H9 (cell line): Measurements from ENCODE around the gene FBN1. TPM values are rescaled to one million over a fixed set of nuclear protein-coding genes. Genes with fewer than 3 reads are reported as not detected.

Experiments
- DNase-seq: peaks from one replicate; pipeline ENCODE4 v3.0.0-alpha.2; 2017
- H2AFZ ChIP-seq: one replicate; pipeline ENCODE4 v1.6.1; 2013; ENCODE audit warnings: mild to moderate bottlenecking, low read length, control low read depth, moderate library complexity
- H2AK5ac ChIP-seq: 2 replicates; pipeline ENCODE4 v1.6.1; 2013; ENCODE audit warnings: low read length, control low read depth, mixed read lengths; ENCODE audit not compliant: insufficient read length
- H2BK120ac ChIP-seq: one replicate; pipeline ENCODE4 v1.6.1; 2013; ENCODE audit warnings: low read depth, mild to moderate bottlenecking, low read length, control low read depth, inconsistent platforms; ENCODE audit not compliant: poor library complexity, severe bottlenecking
- H2BK12ac ChIP-seq: 2 replicates; pipeline ENCODE4 v1.6.1; 2013; ENCODE audit warnings: low read length, control low read depth, mixed read lengths, low read depth; ENCODE audit not compliant: insufficient read length
- H2BK15ac ChIP-seq: 2 replicates; pipeline ENCODE4 v1.6.1; 2013; ENCODE audit warnings: low read depth, low read length, control low read depth
- H2BK20ac ChIP-seq: one replicate; pipeline ENCODE4 v1.6.1; 2013; ENCODE audit warnings: low read depth, mild to moderate bottlenecking, low read length, control low read depth, inconsistent platforms; ENCODE audit not compliant: poor library complexity, severe bottlenecking
- H2BK5ac ChIP-seq: 2 replicates; pipeline ENCODE4 v1.6.1; 2013; ENCODE audit warnings: low read length, control low read depth, mixed read lengths; ENCODE audit not compliant: insufficient read length
- H3K14ac ChIP-seq: 2 replicates; pipeline ENCODE4 v1.6.1; 2013; ENCODE audit warnings: low read length, control low read depth; ENCODE audit not compliant: insufficient read depth
- H3K18ac ChIP-seq: 2 replicates; pipeline ENCODE4 v1.6.1; 2013; ENCODE audit warnings: low read depth, mild to moderate bottlenecking, mixed read lengths, low read length, control low read depth; ENCODE audit not compliant: insufficient read length
- H3K23ac ChIP-seq: 2 replicates; pipeline ENCODE4 v1.6.1; 2013; ENCODE audit warnings: low read length, control low read depth, mixed read lengths, low read depth; ENCODE audit not compliant: insufficient read length
- H3K23me2 ChIP-seq: 2 replicates; pipeline ENCODE4 v1.6.1; 2013; ENCODE audit warnings: low read depth, mild to moderate bottlenecking, mixed read lengths, low read length, control low read depth; ENCODE audit not compliant: insufficient read length, poor library complexity, severe bottlenecking
- H3K27ac ChIP-seq: 2 replicates; pipeline ENCODE4 v1.5.1; 2013; ENCODE audit warnings: low read length, control low read depth, mixed read lengths, low read depth; ENCODE audit not compliant: insufficient read length
- H3K27me3 ChIP-seq: 2 replicates; pipeline ENCODE4 v1.6.1; 2013; ENCODE audit warnings: low read length, control low read depth, inconsistent platforms; ENCODE audit not compliant: insufficient read depth
- H3K4ac ChIP-seq: 2 replicates; pipeline ENCODE4 v1.6.1; 2013; ENCODE audit warnings: low read depth, mild to moderate bottlenecking, control low read depth, inconsistent platforms, low read length, moderate library complexity
- H3K4me1 ChIP-seq: 2 replicates; pipeline ENCODE4 v1.6.1; 2013; ENCODE audit warnings: low read length, control low read depth, inconsistent platforms; ENCODE audit not compliant: insufficient read depth
- H3K4me2 ChIP-seq: 2 replicates; pipeline ENCODE4 v1.6.1; 2013; ENCODE audit warnings: low read length, control low read depth, mixed read lengths; ENCODE audit not compliant: insufficient read length, insufficient read depth
- H3K56ac ChIP-seq: 2 replicates; pipeline ENCODE4 v1.6.1; 2013; ENCODE audit warnings: low read depth, mild to moderate bottlenecking, mixed read lengths, low read length, control low read depth; ENCODE audit not compliant: insufficient read length
- H3K79me1 ChIP-seq: 2 replicates; pipeline ENCODE4 v1.6.1; 2013; ENCODE audit warnings: low read depth, mild to moderate bottlenecking, moderate library complexity, low read length, control low read depth, inconsistent platforms; ENCODE audit not compliant: insufficient read depth, poor library complexity, severe bottlenecking
- H3K79me2 ChIP-seq: 2 replicates; pipeline ENCODE4 v1.6.1; 2013; ENCODE audit warnings: low read length, control low read depth, inconsistent platforms; ENCODE audit not compliant: insufficient read depth
- H3K9ac ChIP-seq: 2 replicates; pipeline ENCODE4 v1.6.1; 2013; ENCODE audit warnings: low read length, control low read depth, mixed read lengths; ENCODE audit not compliant: insufficient read length; ENCODE audit errors: extremely low read depth
- H3K9me3 ChIP-seq: one replicate; pipeline ENCODE4 v1.6.1; 2013; ENCODE audit warnings: low read depth, low read length, inconsistent platforms; ENCODE audit not compliant: control insufficient read depth
- H3T11ph ChIP-seq: one replicate; pipeline ENCODE4 v1.6.1; 2013; ENCODE audit warnings: mild to moderate bottlenecking, low read length, control low read depth, inconsistent platforms
- H4K20me1 ChIP-seq: one replicate; pipeline ENCODE4 v1.6.1; 2013; ENCODE audit not compliant: control insufficient read depth, insufficient read length, insufficient read depth
- H4K5ac ChIP-seq: 2 replicates; pipeline ENCODE4 v1.6.1; 2013; ENCODE audit warnings: low read depth, mild to moderate bottlenecking, mixed read lengths, low read length, control low read depth; ENCODE audit not compliant: insufficient read length
- H4K8ac ChIP-seq: replicated peaks from 2 replicates; pipeline ENCODE4 v1.6.1; 2013; ENCODE audit warnings: low read length, control low read depth, mixed read lengths, low read depth; ENCODE audit not compliant: insufficient read length
- H4K91ac ChIP-seq: 2 replicates; pipeline ENCODE4 v1.6.1; 2013; ENCODE audit warnings: low read depth, mild to moderate bottlenecking, moderate library complexity, mixed read lengths, low read length, control low read depth; ENCODE audit not compliant: insufficient read length
- H3K27ac Mint-ChIP-seq, 3 experiments: 2 replicates in 2 of 3; 3 replicates in 1 of 3; pipeline ENCODE4 v1.8.0; 2020 to 2021; ENCODE audit warnings: mixed read lengths in 3 of 3, mild to moderate bottlenecking in 1 of 3, moderate library complexity in 1 of 3
- H3K27me3 Mint-ChIP-seq: 2 replicates; pipeline ENCODE4 v1.8.0; 2021; ENCODE audit warnings: low read depth, mild to moderate bottlenecking, moderate library complexity, mixed read lengths
- H3K36me3 Mint-ChIP-seq, 3 experiments: 2 replicates in 2 of 3; 3 replicates in 1 of 3; pipeline ENCODE4 v1.8.0; 2020 to 2021; ENCODE audit warnings: low read depth in 3 of 3, mixed read lengths in 3 of 3; ENCODE audit not compliant: insufficient read depth in 1 of 3
- H3K4me1 Mint-ChIP-seq, 2 experiments: 2 replicates each; pipeline ENCODE4 v1.8.0; 2020; ENCODE audit warnings: mixed read lengths in 2 of 2
- H3K4me3 Mint-ChIP-seq, 2 experiments: 2 replicates in 1 of 2; 3 replicates in 1 of 2; pipeline ENCODE4 v1.8.0; 2020 to 2021; ENCODE audit warnings: mild to moderate bottlenecking in 2 of 2, mixed read lengths in 2 of 2, moderate library complexity in 1 of 2
- H3K9me3 Mint-ChIP-seq, 2 experiments: 2 replicates in 1 of 2; 3 replicates in 1 of 2; pipeline ENCODE4 v1.8.0; 2020; ENCODE audit warnings: mild to moderate bottlenecking in 2 of 2, mixed read lengths in 2 of 2, moderate library complexity in 1 of 2
- WGBS: extraction: QIAGEN DNeasy Blood & Tissue Kit; methylation state at CpG from one replicate; pipeline ENCODE4 v1.1.7; 2013; ENCODE audit warnings: missing lambda C conversion rate, low lambda C conversion rate, mixed read lengths; ENCODE audit not compliant: insufficient read length; ENCODE audit errors: extremely low coverage; 5-methylcytosine and 5-hydroxymethylcytosine counted together
- total RNA-seq: library from RNA; stranded (reverse); gene quantifications from 2 replicates; pipeline ENCODE4 v1.2.1, GENCODE V29; 2021
- TF ChIP-seq, protein P1 (sequence below): fragments of 200-600 bp; sonication (generic); conservative IDR thresholded peaks from 3 replicates; pipeline ENCODE4 v1.8.0; 2021; ENCODE audit warnings: antibody characterized with exemption, mild to moderate bottlenecking

Gene FBN1
- total RNA-seq, 1 experiment from 2014 or later: 3.6 TPM

DNA sequence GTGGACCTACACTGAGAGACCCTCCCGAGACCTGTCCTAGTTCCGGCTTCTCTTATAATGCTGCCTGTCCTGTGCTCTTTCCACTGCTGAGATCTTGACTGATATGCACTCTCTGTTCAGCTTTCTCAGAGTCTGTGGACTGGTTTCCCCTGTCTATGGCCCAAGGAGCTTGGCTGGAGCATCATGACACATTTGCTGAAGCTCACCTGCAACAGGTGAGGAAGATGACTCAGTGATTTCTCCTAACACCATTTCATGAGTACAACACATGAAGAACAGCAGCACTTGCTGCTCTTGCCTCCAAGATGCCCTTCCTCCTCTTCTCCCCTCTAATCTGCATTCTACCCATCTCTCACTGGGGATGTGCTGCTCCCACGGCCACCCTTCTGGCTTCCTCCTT, 222.2 kb downstream of the FBN1 start:
- H3K14ac ChIP-seq: no peak overlapping the region

More for the DNA sequence above, 222.2 kb downstream of the FBN1 start:
- no peak for DNase-seq
- no peak overlapping the region for H3K23ac ChIP-seq
- H3K23me2 ChIP-seq: no peaks in the 10 kb centered on the region
- Mint-ChIP-seq H3K9me3 (no peaks in the 10 kb centered on the region), H3K36me3 (no peaks in the 10 kb centered on the region; a peak in 1 of 7 replicates), H3K27me3 (no peaks in the 10 kb centered on the region), H3K4me1 (peaks cover 10 to 17% of the 10 kb centered on the region in 2 experiments), H3K4me3 (no peak overlapping the region), H3K27ac (no peak overlapping the region; a peak in 1 of 7 replicates)
- no peak overlapping the region for H4K8ac ChIP-seq
- no CpG with 5 or more reads among the region's 3 CpGs for WGBS
- H3K4ac ChIP-seq: no peak overlapping the region
- no peaks in the 10 kb centered on the region for H4K20me1 ChIP-seq
- no peak overlapping the region for H3K4me2 ChIP-seq
- no peak overlapping the region for H2BK12ac ChIP-seq
- no peak overlapping the region for H3K27ac ChIP-seq
- H3K27me3 ChIP-seq: no peaks in the 10 kb centered on the region
- H2AK5ac ChIP-seq: no peak overlapping the region
- no peak overlapping the region for H2BK120ac ChIP-seq
- no peak overlapping the region for H3K56ac ChIP-seq
- no peaks in the 10 kb centered on the region for H3K9me3 ChIP-seq
- no peaks in the 10 kb centered on the region for H3K79me1 ChIP-seq
- no peak overlapping the region for H4K91ac ChIP-seq
- no peak overlapping the region for H3K18ac ChIP-seq
- no peak overlapping the region for H2AFZ ChIP-seq
- no peak overlapping the region for H4K5ac ChIP-seq
- no peak overlapping the region for H2BK15ac ChIP-seq
- TF ChIP-seq, protein P1, sequence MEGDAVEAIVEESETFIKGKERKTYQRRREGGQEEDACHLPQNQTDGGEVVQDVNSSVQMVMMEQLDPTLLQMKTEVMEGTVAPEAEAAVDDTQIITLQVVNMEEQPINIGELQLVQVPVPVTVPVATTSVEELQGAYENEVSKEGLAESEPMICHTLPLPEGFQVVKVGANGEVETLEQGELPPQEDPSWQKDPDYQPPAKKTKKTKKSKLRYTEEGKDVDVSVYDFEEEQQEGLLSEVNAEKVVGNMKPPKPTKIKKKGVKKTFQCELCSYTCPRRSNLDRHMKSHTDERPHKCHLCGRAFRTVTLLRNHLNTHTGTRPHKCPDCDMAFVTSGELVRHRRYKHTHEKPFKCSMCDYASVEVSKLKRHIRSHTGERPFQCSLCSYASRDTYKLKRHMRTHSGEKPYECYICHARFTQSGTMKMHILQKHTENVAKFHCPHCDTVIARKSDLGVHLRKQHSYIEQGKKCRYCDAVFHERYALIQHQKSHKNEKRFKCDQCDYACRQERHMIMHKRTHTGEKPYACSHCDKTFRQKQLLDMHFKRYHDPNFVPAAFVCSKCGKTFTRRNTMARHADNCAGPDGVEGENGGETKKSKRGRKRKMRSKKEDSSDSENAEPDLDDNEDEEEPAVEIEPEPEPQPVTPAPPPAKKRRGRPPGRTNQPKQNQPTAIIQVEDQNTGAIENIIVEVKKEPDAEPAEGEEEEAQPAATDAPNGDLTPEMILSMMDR: no peak
- H3K9ac ChIP-seq: no peak overlapping the region
- no peak overlapping the region for H2BK5ac ChIP-seq
- H3T11ph ChIP-seq: no peak overlapping the region
- H3K4me1 ChIP-seq: peaks cover 3% of the 10 kb centered on the region; the same call in 1 of the 2 replicates
- no peak overlapping the region for H2BK20ac ChIP-seq
- no peaks in the 10 kb centered on the region for H3K79me2 ChIP-seq
